ENCODE data around the gene PNPLA5. TPM values are rescaled to one million over a fixed set of nuclear protein-coding genes. Genes with fewer than 3 reads are reported as not detected.

Gene PNPLA5
- total and polyA plus RNA-seq, 10 donors, result not detected

DNA sequence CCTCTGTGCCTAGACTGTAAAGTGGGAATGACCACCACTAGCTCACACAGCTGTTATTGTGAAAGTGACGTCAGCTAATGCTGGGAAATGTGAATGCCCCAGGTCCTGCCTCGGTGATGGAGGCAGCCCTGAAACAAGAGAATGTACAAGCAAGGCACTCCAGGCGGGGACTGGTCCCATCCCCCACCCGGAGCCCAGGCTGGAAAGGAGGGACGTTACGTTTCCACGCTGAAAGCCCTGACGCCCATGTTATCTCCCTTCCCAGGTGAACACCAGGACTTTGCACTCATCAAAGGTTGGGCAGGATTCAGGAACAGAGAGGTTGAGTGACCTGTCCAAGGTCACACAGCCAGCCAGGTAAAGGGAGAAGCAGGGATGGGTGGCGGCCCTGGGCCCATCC lies 30.3 kb downstream of the PNPLA5 start:
- Histone ChIP-seq H3K4me1 (peaks cover 0 to 7% (median 3%) of the 10 kb centered on the region in 6 donors), H3K27me3 (replicated peaks in 1 of 7) (peaks cover 0 to 87% (median 40%) of the 10 kb centered on the region in 7 donors), H3K36me3 (no peaks in the 10 kb centered on the region), H3K9me3 (peaks cover 0 to 12% (median 6%) of the 10 kb centered on the region in 8 donors), H3K4me3 (peak overlapping the region in 4 of 8 donors; percentile 13 to 58 (median 22)), H3K27ac (no peak overlapping the region)
- no peak for TF ChIP-seq POLR2AphosphoS5 (IDR thresholded peaks at IDR 0.05)
- no peak for TF ChIP-seq CTCF (IDR thresholded peaks at IDR 0.05 in 8 of 11, conservative IDR thresholded peaks at IDR 0.05 in 3 of 11)
- TF ChIP-seq POLR2A (IDR thresholded peaks at IDR 0.05), result no peak
- WGBS, 5 donors, result 43 to 100% (median 62%) methylated on average over 1 to 9 of the region's 9 CpGs
- peak; percentile 36 for DNase-seq
- intact Hi-C loops (cut with DNase I; ENCODE audit: low total_unique reads), result no loop called here

GRCh38 chr22:43860831-43861230 lies 31.0 kb downstream of the PNPLA5 start:
- intact Hi-C loops (cut with DNase I; ENCODE audit: low total_unique reads), result no loop called here
- TF ChIP-seq POLR2AphosphoS5 (IDR thresholded peaks at IDR 0.05) (no peak), CTCF (IDR thresholded peaks at IDR 0.05 in 8 of 11, conservative IDR thresholded peaks at IDR 0.05 in 3 of 11) (no peak), POLR2A (IDR thresholded peaks at IDR 0.05) (no peak)

GRCh38 chr22:43860126-43860525 lies 31.7 kb downstream of the PNPLA5 start:
- Histone ChIP-seq H3K27me3 (replicated peaks in 1 of 7) (peaks cover 0 to 86% (median 40%) of the 10 kb centered on the region in 7 donors), H3K36me3 (no peaks in the 10 kb centered on the region), H3K9me3 (peaks cover 0 to 19% (median 13%) of the 10 kb centered on the region in 8 donors), H3K4me3 (no peak overlapping the region), H3K4me1 (peaks cover 0 to 7% (median 3%) of the 10 kb centered on the region in 6 donors), H3K27ac (no peak overlapping the region)
- WGBS, 5 donors, result 79 to 88% (median 84%) methylated on average over 11 of the region's 11 CpGs
- TF ChIP-seq POLR2A (IDR thresholded peaks at IDR 0.05) (no peak), CTCF (IDR thresholded peaks at IDR 0.05 in 8 of 11, conservative IDR thresholded peaks at IDR 0.05 in 3 of 11) (no peak), POLR2AphosphoS5 (IDR thresholded peaks at IDR 0.05) (no peak)
- intact Hi-C loops (cut with DNase I; ENCODE audit: low total_unique reads), result no loop called here
- peak; percentile 34 for DNase-seq

More at GRCh38 chr22:43860831-43861230, 31.0 kb downstream of the PNPLA5 start:
- H3K4me1 ChIP-seq, result peaks cover 0 to 7% (median 3%) of the 10 kb centered on the region in 6 donors
- no peaks in the 10 kb centered on the region for H3K36me3 ChIP-seq
- H3K4me3 ChIP-seq, result no peak overlapping the region
- 81 to 90% (median 89%) methylated on average over 10 to 12 of the region's 12 CpGs for WGBS, 5 donors
- peaks cover 0 to 19% (median 12%) of the 10 kb centered on the region in 8 donors for H3K9me3 ChIP-seq
- H3K27ac ChIP-seq, result no peak overlapping the region
- H3K27me3 ChIP-seq (replicated peaks in 1 of 7), result peaks cover 0 to 86% (median 40%) of the 10 kb centered on the region in 7 donors
- DNase-seq, result peak; percentile 13

GRCh38 chr22:43859621-43860020 lies 32.2 kb downstream of the PNPLA5 start:
- H3K27me3 ChIP-seq (replicated peaks in 1 of 7), result peaks cover 0 to 86% (median 38%) of the 10 kb centered on the region in 7 donors
- no peaks in the 10 kb centered on the region for H3K36me3 ChIP-seq
- no peak overlapping the region for H3K27ac ChIP-seq
- intact Hi-C loops (cut with DNase I; ENCODE audit: low total_unique reads), result no loop called here
- whole genome bisulfite sequencing, 5 donors, result 83 to 88% (median 86%) methylated on average over 14 of the region's 14 CpGs
- TF ChIP-seq POLR2AphosphoS5 (IDR thresholded peaks at IDR 0.05) (no peak), POLR2A (IDR thresholded peaks at IDR 0.05) (no peak), CTCF (IDR thresholded peaks at IDR 0.05 in 8 of 11, conservative IDR thresholded peaks at IDR 0.05 in 3 of 11) (no peak)
- peaks cover 0 to 19% (median 13%) of the 10 kb centered on the region in 8 donors for H3K9me3 ChIP-seq
- no peak for DNase-seq
- no peak overlapping the region for H3K4me3 ChIP-seq
- peaks cover 0 to 7% (median 3%) of the 10 kb centered on the region in 6 donors for H3K4me1 ChIP-seq
